HG03060 (cell line): ENCODE results near the gene TTC9B.
"Not testable (repeated sequence)": the region's sequence is repeated elsewhere in the genome, so short reads cannot be mapped to it uniquely, and the experiment has no call there.

ENCODE experiments used
- ATAC-seq: cut with Tn5 transposase; IDR thresholded peaks from one replicate; pipeline ENCODE4 v1.9.1; 2021; ENCODE audit warnings: low read depth, moderate number of reproducible peaks; ENCODE audit not compliant: unreplicated experiment

Gene TTC9B

DNA sequence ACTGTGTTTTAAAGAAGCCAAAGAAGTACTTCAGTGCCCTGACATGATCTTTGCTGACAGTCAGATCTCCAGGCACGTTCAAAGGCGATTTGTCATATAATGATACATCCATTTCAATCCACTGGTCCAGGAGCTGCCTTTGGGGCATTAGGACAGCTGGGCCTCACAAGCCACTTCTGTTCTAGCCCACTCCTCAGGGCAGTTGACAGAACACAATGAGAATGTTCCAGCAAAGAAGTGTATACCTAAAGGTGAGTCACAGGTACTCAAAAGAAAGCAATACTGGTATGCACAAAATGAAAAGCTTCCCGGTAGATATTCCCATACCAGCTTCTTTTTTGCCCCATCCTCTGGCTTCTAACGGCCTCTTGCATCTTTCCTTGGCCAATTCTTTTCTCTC, 39.4 kb downstream of the TTC9B start:
- ATAC-seq: no peak

GRCh38 chr19:40177286-40178070, 40.7 kb downstream of the TTC9B start:
- no peak for ATAC-seq

DNA sequence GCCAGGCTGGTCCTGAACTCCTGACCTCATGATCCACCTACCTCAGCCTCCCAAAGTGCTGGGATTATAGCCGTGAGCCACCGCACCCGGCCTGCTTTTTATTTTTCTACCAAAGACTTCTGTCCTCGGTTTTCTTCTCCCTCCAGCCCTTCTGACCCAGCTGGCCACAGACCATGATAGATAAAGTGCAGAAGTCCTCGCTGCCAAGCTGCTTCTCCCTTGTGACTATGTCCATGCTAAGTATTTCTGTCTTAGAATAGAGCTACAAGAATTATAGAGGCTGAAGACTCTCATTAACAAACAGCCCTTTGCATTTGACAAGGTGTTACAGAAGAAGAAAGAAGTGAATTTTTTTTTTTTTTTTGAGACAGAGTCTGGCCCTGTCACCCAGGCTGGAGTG, 42.4 kb downstream of the TTC9B start:
- ATAC-seq: no peak

- ATAC-seq: no peak
Observed at GRCh38 chr19:40174092-40174491, 44.1 kb downstream of the TTC9B start.

DNA sequence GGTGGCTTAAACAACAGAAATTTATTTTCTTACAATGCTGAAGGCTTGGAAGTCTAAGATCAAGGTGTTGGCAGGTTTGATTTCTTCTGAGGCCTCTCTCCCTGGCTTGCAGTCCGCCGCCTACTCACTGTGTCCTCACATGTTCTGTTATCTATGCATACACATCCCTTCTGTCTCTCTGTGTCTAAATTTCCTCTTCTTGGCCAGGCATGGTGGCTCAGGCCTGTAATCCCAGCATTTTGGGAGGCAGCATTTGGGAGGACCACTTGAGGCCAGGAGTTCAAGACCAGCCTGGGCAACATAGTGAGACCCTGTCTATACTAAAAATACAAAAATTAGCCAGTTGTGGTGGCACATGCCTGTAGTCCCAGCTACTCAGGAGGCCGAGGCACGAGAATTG, 46.9 kb downstream of the TTC9B start:
- not testable (repeated sequence) for ATAC-seq

- ATAC-seq: not testable (repeated sequence)
Observed at GRCh38 chr19:40170303-40170989, 47.7 kb downstream of the TTC9B start.

GRCh38 chr19:40169482-40170302, 48.5 kb downstream of the TTC9B start:
- not testable (repeated sequence) for ATAC-seq
